Ovary (tissue), 9 donors: ENCODE data around the gene URI1. TPM values are rescaled to one million over a fixed set of nuclear protein-coding genes. Genes with fewer than 3 reads are reported as not detected.

Experiments used
- DNase-seq, 5 donors: peaks; one replicate each; pipeline ENCODE4 v3.0.0-alpha.2; 2019 to 2020
- H3K27ac ChIP-seq, 2 donors: fragments of 200-600 bp; one replicate each; pipeline versions ENCODE4 v1.5.1 to v1.8.0; 2019 to 2022
- H3K27me3 ChIP-seq: fragments of 200-600 bp; one replicate; pipeline ENCODE4 v1.8.0; 2022
- H3K36me3 ChIP-seq: fragments of 200-600 bp; sonication (generic); one replicate; pipeline ENCODE4 v1.5.1; 2019
- H3K4me1 ChIP-seq: one replicate; pipeline ENCODE4 v1.8.1; 2013; ENCODE audit warnings: mild to moderate bottlenecking, moderate library complexity; ENCODE audit not compliant: insufficient read depth
- H3K4me3 ChIP-seq: fragments of 200-600 bp; sonication (generic); one replicate; pipeline ENCODE4 v1.5.1; 2017
- H3K9me3 ChIP-seq, 2 donors: fragments of 200-600 bp in 1 of 2; sonication (generic) in 1 of 2; one replicate each; pipeline versions ENCODE4 v1.5.1 to v1.8.1; 2013 to 2019; ENCODE audit warnings: mild to moderate bottlenecking in 1 of 2, moderate library complexity in 1 of 2
- CTCF ChIP-seq, 3 donors: fragments of 450-650 bp in 2 of 3; fragments of 200-600 bp in 1 of 3; IDR thresholded peaks; one replicate each; pipeline versions ENCODE4 v1.5.1 to v1.8.0; 2016 to 2022; ENCODE audit warnings: antibody characterized with exemption in 3 of 3, mild to moderate bottlenecking in 1 of 3
- EP300 ChIP-seq: sonication (generic); formaldehyde crosslinking; IDR thresholded peaks from one replicate; pipeline ENCODE4 v1.6.1; 2017; ENCODE audit warnings: antibody characterized with exemption
- POLR2A ChIP-seq: fragments of 450-650 bp; IDR thresholded peaks from one replicate; pipeline ENCODE4 v1.6.1; 2017; ENCODE audit warnings: antibody characterized with exemption, mild to moderate bottlenecking, moderate library complexity
- WGBS, 3 donors: extraction: QIAGEN DNeasy Blood & Tissue Kit in 1 of 3; methylation state at CpG; one replicate each; pipeline versions ENCODE4 v1.1.5 to v1.1.7; 2013 to 2017; 5-methylcytosine and 5-hydroxymethylcytosine counted together
- intact Hi-C, 4 donors: fragments of 100-400 bp; cut with DNase I; formaldehyde crosslinking; loops; one replicate each; pipeline versions ENCODE4 v1.11.0 to v1.15.1; 2022 to 2023
- polyA plus RNA-seq, 2 donors: library from polyadenylated mRNA; stranded (reverse); fragments of 200-250 nt in 1 of 2; fragments of 350-450 nt in 1 of 2; fragmentation: Illumina TruSeq in 1 of 2; extraction: RNeasy Lipid Tissue Mini Kit (QIAGEN cat#74804) in 1 of 2; gene quantifications; one replicate each; pipeline ENCODE4 v1.2.3, GENCODE V29; 2013 to 2014
- total RNA-seq, 7 donors: library from RNA; depleted of rRNA in 2 of 7; stranded (reverse); fragments of >200 nt in 2 of 7; fragmentation: NEBNext Ultra II Directional in 3 of 7; extraction: Animal tissue kit (Norgen Biotek cat#: 25700) in 3 of 7; gene quantifications; one replicate each; pipeline versions ENCODE4 v1.1.0 to v1.2.4, GENCODE V29; 2016 to 2023
- donor health status: DM: no; HTN: no; CAD: no; lungs with moderate emphysema.
- donor health status: DM: no; HTN: no; CAD: no.
- donor health status: Bipolar disorder and iron deficiency.
- donor health status: DM: yes; HTN: yes; CAD: no.
- donor health status: DM: no; HTN: no; CAD: no.
- donor health status: DM: yes; HTN: yes; CAD: no.

The URI1 gene
- total and polyA plus RNA-seq, 9 donors = 39.8 to 90.0 (median 66.9) TPM

GRCh38 chr19:29978080-29978479 lies 36.0 kb downstream of the URI1 start:
- WGBS, 3 donors = 13 to 18% (median 16%) methylated on average over 3 of the region's 3 CpGs
- no peaks in the 10 kb centered on the region for H3K36me3 ChIP-seq
- H3K4me1 ChIP-seq = peaks cover 5% of the 10 kb centered on the region
- TF ChIP-seq POLR2A (no peak), EP300 (no peak), CTCF (IDR thresholded peaks at IDR 0.05) (no peak)
- no peak overlapping the region for H3K27ac ChIP-seq
- intact Hi-C loops = no loop called here
- DNase-seq = no peak
- no peaks in the 10 kb centered on the region for H3K9me3 ChIP-seq
- H3K27me3 ChIP-seq = no peaks in the 10 kb centered on the region
- no peak overlapping the region for H3K4me3 ChIP-seq

- 48 to 59% (median 57%) methylated on average over 3 of the region's 3 CpGs for WGBS, 3 donors
- no peaks in the 10 kb centered on the region for H3K9me3 ChIP-seq
Measured at GRCh38 chr19:29983568-29983967, 41.5 kb downstream of the URI1 start.

GRCh38 chr19:29985196-29985595 lies 43.2 kb downstream of the URI1 start:
- 67 to 80% (median 76%) methylated on average over 2 of the region's 2 CpGs for WGBS, 3 donors

More at GRCh38 chr19:29983568-29983967, 41.5 kb downstream of the URI1 start:
- H3K36me3 ChIP-seq = no peaks in the 10 kb centered on the region
- TF ChIP-seq EP300 (no peak), POLR2A (no peak), CTCF (IDR thresholded peaks at IDR 0.05) (no peak)
- no peak overlapping the region for H3K4me3 ChIP-seq
- no peak overlapping the region for H3K27ac ChIP-seq
- DNase-seq = no peak
- intact Hi-C loops = no loop called here
- H3K27me3 ChIP-seq = no peaks in the 10 kb centered on the region
- peaks cover 3% of the 10 kb centered on the region for H3K4me1 ChIP-seq

GRCh38 chr19:29988351-29988750 lies 46.3 kb downstream of the URI1 start:
- Histone ChIP-seq H3K4me3 (no peak overlapping the region), H3K4me1 (peaks cover 1% of the 10 kb centered on the region), H3K9me3 (no peaks in the 10 kb centered on the region), H3K27me3 (no peaks in the 10 kb centered on the region), H3K36me3 (no peaks in the 10 kb centered on the region), H3K27ac (no peak overlapping the region)
- TF ChIP-seq CTCF (IDR thresholded peaks at IDR 0.05) (no peak), POLR2A (no peak)
- WGBS, 3 donors = 90 to 93% (median 90%) methylated on average over 9 of the region's 9 CpGs
- DNase-seq = no peak
- intact Hi-C loops = no loop called here

More at GRCh38 chr19:29985196-29985595, 43.2 kb downstream of the URI1 start:
- Histone ChIP-seq H3K4me3 (no peak overlapping the region), H3K36me3 (no peaks in the 10 kb centered on the region), H3K27me3 (no peaks in the 10 kb centered on the region), H3K9me3 (no peaks in the 10 kb centered on the region), H3K27ac (no peak overlapping the region), H3K4me1 (peaks cover 1% of the 10 kb centered on the region)
- intact Hi-C loops = loop anchor here in 1 of 4 donors (2.0 kb wide), 1 partner anchor 18 kb away; no protein-coding TSS in a partner anchor
- no peak for DNase-seq
- TF ChIP-seq POLR2A = no peak
- TF ChIP-seq EP300 = no peak
- TF ChIP-seq CTCF (IDR thresholded peaks at IDR 0.05) = no peak
